ENCODE measurements around the gene OR52J3. TPM values are rescaled to one million over a fixed set of nuclear protein-coding genes. Genes with fewer than 3 reads are reported as not detected.

OR52J3 gene
- total and polyA plus RNA-seq, 10 of the 15 experiments (the other 5 are each of a cell fraction or from before 2014, with no cell fraction given), result not detected

- TF ChIP-seq CUX1 (IDR thresholded peaks at IDR 0.05; ENCODE audit: insufficient replicate concordance, low read depth, low read length) (no peak), E2F4 (IDR thresholded peaks at IDR 0.05; ENCODE audit: low read depth, low read length) (no peak), KAT2A (conservative IDR thresholded peaks at IDR 0.05; ENCODE audit: control insufficient read depth, low read depth, low read length) (no peak), ZSCAN29 (IDR thresholded peaks at IDR 0.05) (no peak), ZNF207 (IDR thresholded peaks at IDR 0.05; ENCODE audit: borderline replicate concordance) (no peak)
Measured at GRCh38 chr11:5040876-5041275, 5.5 kb upstream of the OR52J3 start (continued).

- H3K4me1 ChIP-seq (ENCODE audit: control insufficient read depth, insufficient read depth, low read length), result no peaks in the 10 kb centered on the region
- ChIA-PET SMC1A (ENCODE audit: uncharacterized antibody, unreplicated experiment) (no interaction called here), CTCF (no interaction called here), POLR2A (no interaction called here), RAD21 (ENCODE audit: unreplicated experiment) (no interaction called here)
- no peak for ATAC-seq
- H3K9me3 ChIP-seq (replicated peaks; ENCODE audit: control insufficient read depth, insufficient read depth, low read length), result no peaks in the 10 kb centered on the region
- in situ Hi-C loops (cut with MboI), result no loop called here
- H3K79me2 ChIP-seq (ENCODE audit: control insufficient read depth, insufficient read depth, low read length), result no peaks in the 10 kb centered on the region
- no peak for FAIRE-seq
- no peak overlapping the region for H2AFZ ChIP-seq (ENCODE audit: control insufficient read depth, low read depth, low read length)
- 0% methylated on average over 3 of the region's 3 CpGs for WGBS (ENCODE audit: insufficient coverage, insufficient replicate concordance, low lambda C conversion rate, missing lambda C conversion rate)
- no peaks in the 10 kb centered on the region for H4K20me1 ChIP-seq (ENCODE audit: control insufficient read depth, insufficient read depth)
- no peaks in the 10 kb centered on the region for H3K27me3 ChIP-seq (replicated peaks in 1 of 2; ENCODE audit: control insufficient read depth in 2 of 2, insufficient read depth in 2 of 2, low read length in 1 of 2)
- BruUV-seq (replicated peaks), result no TSS peak
- H3K27ac ChIP-seq (ENCODE audit: control insufficient read depth, insufficient read depth), result no peak overlapping the region
- intact Hi-C loops (cut with micrococcal nuclease; ENCODE audit: unreplicated experiment), result no loop called here
- no peak overlapping the region for H3K4me3 ChIP-seq
- H3K4me2 ChIP-seq (ENCODE audit: control insufficient read depth, insufficient read depth), result no peak overlapping the region
- no peak for DNase-seq (ENCODE audit: low read depth, low spot score)
- H3K36me3 ChIP-seq (ENCODE audit: control insufficient read depth in 2 of 2, insufficient read depth in 2 of 2, low read length in 1 of 2), result no peaks in the 10 kb centered on the region
- H3K9ac ChIP-seq (ENCODE audit: control insufficient read depth, insufficient read depth, low read length), result no peak overlapping the region
- no peak for TF ChIP-seq E2F4 (IDR thresholded peaks at IDR 0.05; ENCODE audit: low read depth, low read length)
- TF ChIP-seq CHD1 (IDR thresholded peaks at IDR 0.05; ENCODE audit: low read depth, low read length), result no peak
- no peak for TF ChIP-seq MYB (IDR thresholded peaks at IDR 0.05; ENCODE audit: borderline replicate concordance, low read depth, low read length)
- TF ChIP-seq, protein P1, sequence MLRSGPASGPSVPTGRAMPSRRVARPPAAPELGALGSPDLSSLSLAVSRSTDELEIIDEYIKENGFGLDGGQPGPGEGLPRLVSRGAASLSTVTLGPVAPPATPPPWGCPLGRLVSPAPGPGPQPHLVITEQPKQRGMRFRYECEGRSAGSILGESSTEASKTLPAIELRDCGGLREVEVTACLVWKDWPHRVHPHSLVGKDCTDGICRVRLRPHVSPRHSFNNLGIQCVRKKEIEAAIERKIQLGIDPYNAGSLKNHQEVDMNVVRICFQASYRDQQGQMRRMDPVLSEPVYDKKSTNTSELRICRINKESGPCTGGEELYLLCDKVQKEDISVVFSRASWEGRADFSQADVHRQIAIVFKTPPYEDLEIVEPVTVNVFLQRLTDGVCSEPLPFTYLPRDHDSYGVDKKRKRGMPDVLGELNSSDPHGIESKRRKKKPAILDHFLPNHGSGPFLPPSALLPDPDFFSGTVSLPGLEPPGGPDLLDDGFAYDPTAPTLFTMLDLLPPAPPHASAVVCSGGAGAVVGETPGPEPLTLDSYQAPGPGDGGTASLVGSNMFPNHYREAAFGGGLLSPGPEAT (IDR thresholded peaks at IDR 0.05; ENCODE audit: low read depth), result no peak
- TF ChIP-seq ZBED1 (IDR thresholded peaks at IDR 0.05; ENCODE audit: borderline replicate concordance), result no peak
- TF ChIP-seq ZBTB4 (CRISPR knock-in tag; IDR thresholded peaks at IDR 0.05), result no peak
Measured at GRCh38 chr11:5042091-5042490, 4.2 kb upstream of the OR52J3 start.
